Measurements from ENCODE around the gene POLR3A. TPM values are rescaled to one million over a fixed set of nuclear protein-coding genes. Genes with fewer than 3 reads are reported as not detected.
"Not testable (repeated sequence)": the region's sequence is repeated elsewhere in the genome, so short reads cannot be mapped to it uniquely, and the experiment has no call there.

POLR3A gene
- total RNA-seq (10.3 TPM), polyA plus RNA-seq (ENCODE audit: insufficient read depth in 1 of 8, insufficient read length in 8 of 8, low replicate concordance in 1 of 8) (10 to 100 TPM; 12.0 to 17.6 (median 13.8) TPM)
- long read RNA-seq, donor 1, partial matches to known transcripts = 1,475 of 2,528 reads
- long read RNA-seq, donor 1, other reads (novel, unspliced or antisense) = 1,053 of 2,528 reads
- long read RNA-seq, donor 2, partial matches to known transcripts = 746 of 1,402 reads
- long read RNA-seq, donor 2, other reads (novel, unspliced or antisense) = 656 of 1,402 reads
- long read RNA-seq, donor 3, full-length matches to known transcripts = 2 of 5,068 reads
- long read RNA-seq, donor 3, partial matches to known transcripts = 4,295 of 5,068 reads
- long read RNA-seq, donor 3, other reads (novel, unspliced or antisense) = 771 of 5,068 reads
- long read RNA-seq, donor 4, partial matches to known transcripts = 3,396 of 4,979 reads
- long read RNA-seq, donor 4, other reads (novel, unspliced or antisense) = 1,583 of 4,979 reads
- long read RNA-seq, donor 5, full-length matches to known transcripts = 1 of 13,519 reads
- long read RNA-seq, donor 5, partial matches to known transcripts = 12,211 of 13,519 reads
- long read RNA-seq, donor 5, other reads (novel, unspliced or antisense) = 1,307 of 13,519 reads
- long read RNA-seq, donor 6, partial matches to known transcripts = 6 of 6 reads
- long read RNA-seq, donor 6, other reads (novel, unspliced or antisense) = 0 of 6 reads
- long read RNA-seq, donor 7, full-length matches to known transcripts = 1 of 1 reads
- long read RNA-seq, donor 7, partial matches to known transcripts = 0 of 1 reads
- long read RNA-seq, donor 7, other reads (novel, unspliced or antisense) = 0 of 1 reads
- long read RNA-seq, donor 8, full-length matches to known transcripts = 1 of 10,831 reads
- long read RNA-seq, donor 8, partial matches to known transcripts = 8,181 of 10,831 reads
- long read RNA-seq, donor 8, other reads (novel, unspliced or antisense) = 2,649 of 10,831 reads
- long read RNA-seq, donor 9, full-length matches to known transcripts = 1 of 1 reads
- long read RNA-seq, donor 9, partial matches to known transcripts = 0 of 1 reads
- long read RNA-seq, donor 9, other reads (novel, unspliced or antisense) = 0 of 1 reads
- long read RNA-seq, donor 10, full-length matches to known transcripts = 1 of 15,466 reads
- long read RNA-seq, donor 10, partial matches to known transcripts = 10,864 of 15,466 reads
- long read RNA-seq, donor 10, other reads (novel, unspliced or antisense) = 4,601 of 15,466 reads
- long read RNA-seq, donor 11, full-length matches to known transcripts = 1 of 1 reads
- long read RNA-seq, donor 11, partial matches to known transcripts = 0 of 1 reads
- long read RNA-seq, donor 11, other reads (novel, unspliced or antisense) = 0 of 1 reads

DNA sequence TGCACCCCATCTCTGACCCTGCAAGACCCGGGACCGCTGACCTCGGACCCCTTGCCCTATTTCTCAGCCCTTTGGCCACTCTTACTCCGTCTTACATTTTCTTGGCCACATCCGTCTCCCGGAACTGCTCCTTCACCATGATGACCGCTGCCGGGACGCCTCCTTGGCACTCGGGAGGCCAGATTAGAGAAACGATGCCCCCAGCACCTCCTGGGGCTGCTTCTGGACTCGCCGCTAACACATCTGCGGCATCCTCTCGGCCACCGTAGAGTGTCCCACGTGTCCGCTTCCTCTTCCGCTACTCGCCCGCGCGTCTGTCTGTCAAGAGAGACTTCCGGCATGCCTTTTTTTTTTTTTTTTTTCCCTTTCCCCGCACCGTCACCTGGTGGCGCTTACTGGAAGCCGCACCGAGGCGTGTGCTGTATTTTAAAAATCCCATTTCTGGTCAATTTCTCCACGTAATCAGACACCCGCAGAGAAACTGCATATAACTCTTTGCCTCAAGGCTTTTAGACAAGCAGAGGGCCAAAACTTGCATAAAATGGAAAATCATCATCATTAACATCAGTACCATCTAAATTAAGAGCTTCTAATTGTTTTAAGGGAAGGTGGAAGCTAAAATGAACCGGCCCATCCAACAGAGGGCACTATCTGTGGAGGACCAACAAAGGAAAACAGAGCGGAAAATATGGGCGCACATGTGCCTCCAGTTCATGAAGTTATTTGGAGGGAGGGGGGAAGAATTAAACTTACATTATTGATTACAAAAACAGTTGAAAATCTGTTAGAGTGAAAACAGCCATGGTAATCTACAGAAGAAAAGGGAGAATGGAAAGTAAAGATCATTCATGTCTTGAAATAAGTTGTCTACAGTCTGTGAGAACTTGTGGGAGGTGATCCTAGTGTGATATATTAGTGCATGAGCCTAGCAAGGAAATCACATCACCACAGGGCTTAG is at the start of gene POLR3A:
Gene POLR3A, minus strand, starts transcription at position 247 of the 958 bp plus-strand sequence. Its CDS starts 108 bp downstream, at position 139.
- Histone ChIP-seq H3K27ac (ENCODE audit: low read length) (peak within 1 kb of the TSS; percentile 97), H3K4me3 (ENCODE audit: low read length) (peak within 1 kb of the TSS; percentile 97), H3K9me3 (replicated peaks; ENCODE audit: control insufficient read depth, low read depth, low read length) (no peaks in the 10 kb centered on the region), H3K27me3 (ENCODE audit: control insufficient read depth, insufficient read depth, low read length) (no peaks in the 10 kb centered on the region), H3K36me3 (ENCODE audit: control insufficient read depth, insufficient read depth, low read length) (peaks cover 21% of the 10 kb centered on the region), H3K4me1 (ENCODE audit: control insufficient read depth, insufficient read depth, low read length) (peaks cover 11% of the 10 kb centered on the region)
- DNase-seq = peak; percentile 99
- WGBS (ENCODE audit: insufficient coverage) = 0% methylated on average over 32 of the region's 35 CpGs

DNA sequence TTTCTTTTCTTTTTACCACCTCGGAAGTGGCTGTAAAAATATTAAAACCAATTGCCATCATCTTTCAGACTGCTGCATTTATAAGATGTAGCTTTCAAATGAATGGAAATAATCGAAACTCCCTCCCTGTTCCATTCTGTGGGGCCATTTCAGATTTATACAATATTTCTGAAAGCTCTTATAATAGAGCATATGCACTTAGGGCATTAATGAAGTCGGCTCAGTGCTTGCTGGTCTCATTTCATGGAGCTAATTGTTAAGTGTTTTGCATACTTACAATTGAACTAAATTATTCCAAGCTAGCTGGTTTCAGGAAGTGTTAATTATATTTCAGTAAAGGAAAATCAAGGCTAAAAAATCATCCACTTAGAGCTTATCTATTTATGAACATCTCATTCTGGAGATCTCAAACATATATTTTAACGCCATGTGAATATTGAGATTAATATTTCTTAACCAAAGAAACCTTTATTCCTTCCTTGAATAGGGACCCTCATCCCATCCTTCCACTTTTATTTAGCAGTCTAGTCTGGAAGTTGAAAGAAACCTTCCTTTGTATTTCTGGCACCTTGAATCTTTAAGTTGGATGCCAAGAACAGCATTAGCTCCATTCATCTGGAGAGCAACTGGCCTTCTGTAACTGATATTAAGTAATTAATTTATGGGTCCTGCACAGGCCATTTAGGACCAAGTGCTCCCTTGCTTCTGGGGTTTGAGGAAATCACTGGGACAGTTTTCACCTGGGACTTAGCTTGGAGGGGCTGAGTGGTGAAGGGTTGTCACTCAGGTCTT is 49.4 kb upstream of the POLR3A start:
- no peaks in the 10 kb centered on the region for H3K4me1 ChIP-seq (ENCODE audit: control insufficient read depth, insufficient read depth, low read length)
- no peak for DNase-seq
- WGBS (ENCODE audit: insufficient coverage) = no CpG with 5 or more reads among the region's 4 CpGs

GRCh38 chr10:78075806-78076205 is 46.5 kb upstream of the POLR3A start:
- H3K4me1 ChIP-seq (ENCODE audit: control insufficient read depth, insufficient read depth, low read length); H3K27ac ChIP-seq (ENCODE audit: low read length); H3K36me3 ChIP-seq (ENCODE audit: control insufficient read depth, insufficient read depth, low read length); DNase-seq; H3K4me3 ChIP-seq (ENCODE audit: low read length); H3K27me3 ChIP-seq (ENCODE audit: control insufficient read depth, insufficient read depth, low read length); H3K9me3 ChIP-seq (replicated peaks; ENCODE audit: control insufficient read depth, low read depth, low read length): not testable (repeated sequence)
- 98% methylated on average over 7 of the region's 29 CpGs for WGBS (ENCODE audit: insufficient coverage)

More for the DNA sequence above, 49.4 kb upstream of the POLR3A start:
- no peak overlapping the region for H3K27ac ChIP-seq (ENCODE audit: low read length)
- no peak overlapping the region for H3K4me3 ChIP-seq (ENCODE audit: low read length)
- no peaks in the 10 kb centered on the region for H3K36me3 ChIP-seq (ENCODE audit: control insufficient read depth, insufficient read depth, low read length)
- H3K9me3 ChIP-seq (replicated peaks; ENCODE audit: control insufficient read depth, low read depth, low read length) = peaks cover 4% of the 10 kb centered on the region
- H3K27me3 ChIP-seq (ENCODE audit: control insufficient read depth, insufficient read depth, low read length) = no peaks in the 10 kb centered on the region

DNA sequence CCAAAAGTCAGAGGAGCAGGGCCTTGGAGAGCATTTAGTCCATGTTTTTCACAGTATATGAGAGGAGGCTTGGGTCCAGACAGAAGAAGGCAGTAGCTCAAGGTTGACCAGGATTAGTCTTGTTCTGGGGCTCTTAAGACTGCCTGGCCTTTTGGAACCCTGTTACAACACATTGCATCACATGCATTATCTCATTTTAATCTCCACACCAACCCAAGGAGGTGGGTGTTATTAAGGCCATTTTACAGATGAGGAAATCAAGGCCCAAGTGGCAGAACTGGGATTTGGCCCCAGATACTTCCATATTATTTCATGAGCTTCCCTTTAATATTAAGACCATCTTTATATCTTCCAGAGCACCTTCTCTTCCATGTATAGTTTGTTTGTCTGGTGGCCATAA is 43.2 kb upstream of the POLR3A start:
- Histone ChIP-seq H3K4me3 (ENCODE audit: low read length) (no peak overlapping the region), H3K9me3 (replicated peaks; ENCODE audit: control insufficient read depth, low read depth, low read length) (peaks cover 4% of the 10 kb centered on the region)
- DNase-seq = no peak

GRCh38 chr10:78071857-78072179 is 42.5 kb upstream of the POLR3A start:
- Histone ChIP-seq H3K4me1 (ENCODE audit: control insufficient read depth, insufficient read depth, low read length) (no peaks in the 10 kb centered on the region), H3K27ac (ENCODE audit: low read length) (no peak overlapping the region), H3K36me3 (ENCODE audit: control insufficient read depth, insufficient read depth, low read length) (no peaks in the 10 kb centered on the region), H3K9me3 (replicated peaks; ENCODE audit: control insufficient read depth, low read depth, low read length) (peaks cover 4% of the 10 kb centered on the region), H3K27me3 (ENCODE audit: control insufficient read depth, insufficient read depth, low read length) (no peaks in the 10 kb centered on the region), H3K4me3 (ENCODE audit: low read length) (no peak overlapping the region)
- no peak for DNase-seq
- 71% methylated on average over 4 of the region's 4 CpGs for WGBS (ENCODE audit: insufficient coverage)

More for the DNA sequence above, 43.2 kb upstream of the POLR3A start:
- Histone ChIP-seq H3K36me3 (ENCODE audit: control insufficient read depth, insufficient read depth, low read length) (no peaks in the 10 kb centered on the region), H3K27ac (ENCODE audit: low read length) (no peak overlapping the region), H3K27me3 (ENCODE audit: control insufficient read depth, insufficient read depth, low read length) (no peaks in the 10 kb centered on the region), H3K4me1 (ENCODE audit: control insufficient read depth, insufficient read depth, low read length) (no peaks in the 10 kb centered on the region)

GRCh38 chr10:78071140-78071856 is 42.0 kb upstream of the POLR3A start:
- Histone ChIP-seq H3K27ac (ENCODE audit: low read length) (no peak overlapping the region), H3K27me3 (ENCODE audit: control insufficient read depth, insufficient read depth, low read length) (no peaks in the 10 kb centered on the region), H3K36me3 (ENCODE audit: control insufficient read depth, insufficient read depth, low read length) (no peaks in the 10 kb centered on the region), H3K4me1 (ENCODE audit: control insufficient read depth, insufficient read depth, low read length) (no peaks in the 10 kb centered on the region), H3K9me3 (replicated peaks; ENCODE audit: control insufficient read depth, low read depth, low read length) (peaks cover 4% of the 10 kb centered on the region), H3K4me3 (ENCODE audit: low read length) (no peak overlapping the region)
- WGBS (ENCODE audit: insufficient coverage) = 69% methylated on average over 3 of the region's 4 CpGs
- DNase-seq = no peak

- WGBS (ENCODE audit: insufficient coverage) = no CpG with 5 or more reads among the region's 5 CpGs
Measured at GRCh38 chr10:78070726-78071125, 41.4 kb upstream of the POLR3A start.

GRCh38 chr10:78070064-78070463 is 40.7 kb upstream of the POLR3A start:
- H3K36me3 ChIP-seq (ENCODE audit: control insufficient read depth, insufficient read depth, low read length); DNase-seq; H3K9me3 ChIP-seq (replicated peaks; ENCODE audit: control insufficient read depth, low read depth, low read length); H3K4me1 ChIP-seq (ENCODE audit: control insufficient read depth, insufficient read depth, low read length); H3K4me3 ChIP-seq (ENCODE audit: low read length); H3K27ac ChIP-seq (ENCODE audit: low read length); H3K27me3 ChIP-seq (ENCODE audit: control insufficient read depth, insufficient read depth, low read length): not testable (repeated sequence)
- 97% methylated on average over 5 of the region's 12 CpGs for WGBS (ENCODE audit: insufficient coverage)

More at GRCh38 chr10:78070726-78071125, 41.4 kb upstream of the POLR3A start:
- Histone ChIP-seq H3K36me3 (ENCODE audit: control insufficient read depth, insufficient read depth, low read length) (no peaks in the 10 kb centered on the region), H3K27me3 (ENCODE audit: control insufficient read depth, insufficient read depth, low read length) (no peaks in the 10 kb centered on the region), H3K4me3 (ENCODE audit: low read length) (no peak overlapping the region), H3K27ac (ENCODE audit: low read length) (no peak overlapping the region), H3K9me3 (replicated peaks; ENCODE audit: control insufficient read depth, low read depth, low read length) (peaks cover 4% of the 10 kb centered on the region), H3K4me1 (ENCODE audit: control insufficient read depth, insufficient read depth, low read length) (no peaks in the 10 kb centered on the region)
- no peak for DNase-seq
